ENCODE data around the gene AFG1L. TPM values are rescaled to one million over a fixed set of nuclear protein-coding genes. Genes with fewer than 3 reads are reported as not detected.

The AFG1L gene
- total RNA-seq, 1 experiment from 2014 or later: 7.1 TPM

DNA sequence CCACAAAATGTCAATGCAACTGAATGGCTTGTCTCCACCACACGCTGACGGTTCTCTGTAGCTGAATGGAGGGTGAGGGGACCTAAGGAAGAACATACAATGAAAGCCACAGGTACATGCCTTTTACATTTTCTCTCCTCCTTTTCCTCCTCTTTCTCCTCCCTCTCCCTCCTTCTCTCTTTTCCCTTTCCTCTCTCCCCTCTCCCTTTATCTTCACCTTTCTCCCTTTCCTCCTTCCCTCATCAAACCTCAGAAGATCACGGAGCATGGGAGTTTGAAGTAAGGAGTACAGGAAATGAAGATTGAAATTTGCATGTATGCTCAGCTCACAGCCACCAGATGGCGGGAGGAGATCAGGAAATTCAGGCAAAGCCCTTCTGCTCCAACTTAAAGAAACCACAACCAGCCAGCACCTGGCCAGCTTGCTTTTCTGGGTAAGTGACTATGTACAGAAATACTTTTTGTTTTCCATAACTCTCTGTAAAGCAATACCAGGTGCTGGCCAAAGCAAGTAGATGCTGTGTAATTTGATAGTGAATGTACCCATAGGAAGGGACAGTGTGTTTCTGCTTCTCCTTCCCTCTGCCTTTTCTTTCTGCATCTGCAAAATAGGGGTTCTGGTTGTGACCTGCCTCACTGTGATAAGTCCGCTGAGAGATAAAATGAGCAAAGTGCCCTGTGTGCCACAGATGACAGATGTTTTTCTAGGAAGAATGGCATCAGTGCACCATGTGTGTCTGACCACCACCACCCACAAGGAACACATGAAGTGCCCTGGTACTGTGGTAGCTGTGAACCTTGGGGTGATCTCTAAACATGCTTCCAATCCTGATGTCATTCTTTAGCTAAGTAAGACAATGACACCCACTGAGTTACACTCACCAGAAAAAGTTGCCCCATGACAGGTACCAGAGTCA, 247.2 kb downstream of the AFG1L start:
- Mint-ChIP-seq H3K9me3 (ENCODE audit: low read depth, unreplicated experiment) (no peaks in the 10 kb centered on the region), H3K4me3 (ENCODE audit: low read depth, unreplicated experiment) (peak overlapping the region; percentile 59), H3K36me3 (ENCODE audit: insufficient read depth, unreplicated experiment) (no peaks in the 10 kb centered on the region), H3K4me1 (ENCODE audit: low read depth, unreplicated experiment) (no peaks in the 10 kb centered on the region), H3K27ac (ENCODE audit: unreplicated experiment) (peak overlapping the region; percentile 5), H3K27me3 (ENCODE audit: unreplicated experiment) (no peaks in the 10 kb centered on the region)
- intact Hi-C loops (cut with micrococcal nuclease; ENCODE audit: unreplicated experiment): loop anchor here (1.0 to 5.0 kb wide), 4 partner anchors 240 to 531 kb away; no protein-coding TSS in a partner anchor
- CTCF ChIA-PET: interaction anchor here (0.5 to 2.4 kb wide), 12 partner anchors 11 to 1083 kb away, joined by 3 to 46 read pairs (median 3); partner anchors contain the start of gene ARMC2
- DNase-seq: peak; percentile 76
- BruUV-seq (replicated peaks): no TSS peak
- TF ChIP-seq CTCF (IDR thresholded peaks at IDR 0.05; ENCODE audit: unreplicated experiment): peak; percentile 74

DNA sequence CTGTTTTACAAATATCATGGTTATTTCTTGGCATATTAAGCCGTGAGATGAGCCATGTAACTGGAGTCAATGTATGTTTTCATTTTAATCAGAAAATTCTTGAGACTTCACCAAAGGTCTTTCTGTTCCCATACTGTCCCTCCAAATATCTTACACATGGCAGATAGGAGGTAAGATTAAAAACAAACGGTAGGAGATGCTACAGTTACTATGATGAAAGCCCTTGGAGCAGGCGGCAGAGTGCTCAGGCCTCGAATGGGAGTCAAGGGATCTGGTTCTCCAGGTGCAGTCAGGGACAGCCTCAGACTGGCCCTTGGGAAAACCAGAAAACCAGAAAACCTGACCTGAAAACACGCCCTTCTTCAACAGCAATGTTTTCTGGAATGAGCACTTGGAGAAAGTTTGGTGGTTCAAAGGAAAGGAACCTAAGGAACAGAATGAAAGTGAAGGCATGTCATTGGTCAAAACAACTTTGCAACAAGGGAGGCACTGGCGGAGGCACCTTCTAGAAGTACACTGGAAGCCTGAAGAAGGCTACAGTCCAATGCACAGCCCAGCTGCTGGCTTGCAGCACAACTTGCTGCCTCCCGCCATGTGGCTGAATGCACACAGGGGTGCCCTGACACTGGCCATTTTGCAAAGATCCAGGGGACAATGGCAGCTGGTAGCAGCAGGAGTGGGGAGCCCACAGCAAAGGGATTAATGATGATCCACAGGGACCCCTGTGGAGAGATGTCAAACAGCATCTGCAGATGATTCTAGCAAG, 248.5 kb downstream of the AFG1L start:
- intact Hi-C loops (cut with micrococcal nuclease; ENCODE audit: unreplicated experiment): loop anchor here (5.0 kb wide), 1 partner anchor 239 kb away; no protein-coding TSS in a partner anchor
- Mint-ChIP-seq H3K9me3 (ENCODE audit: low read depth, unreplicated experiment) (no peaks in the 10 kb centered on the region), H3K27me3 (ENCODE audit: unreplicated experiment) (no peaks in the 10 kb centered on the region), H3K4me3 (ENCODE audit: low read depth, unreplicated experiment) (no peak overlapping the region), H3K27ac (ENCODE audit: unreplicated experiment) (no peak overlapping the region), H3K4me1 (ENCODE audit: low read depth, unreplicated experiment) (no peaks in the 10 kb centered on the region), H3K36me3 (ENCODE audit: insufficient read depth, unreplicated experiment) (no peaks in the 10 kb centered on the region)
- DNase-seq: no peak
- TF ChIP-seq CTCF (IDR thresholded peaks at IDR 0.05; ENCODE audit: unreplicated experiment): no peak
- no TSS peak for BruUV-seq (replicated peaks)
- CTCF ChIA-PET: interaction anchor here (1.0 to 2.1 kb wide), 2 partner anchors 350 kb away, joined by 3 to 46 read pairs; no protein-coding TSS in a partner anchor

DNA sequence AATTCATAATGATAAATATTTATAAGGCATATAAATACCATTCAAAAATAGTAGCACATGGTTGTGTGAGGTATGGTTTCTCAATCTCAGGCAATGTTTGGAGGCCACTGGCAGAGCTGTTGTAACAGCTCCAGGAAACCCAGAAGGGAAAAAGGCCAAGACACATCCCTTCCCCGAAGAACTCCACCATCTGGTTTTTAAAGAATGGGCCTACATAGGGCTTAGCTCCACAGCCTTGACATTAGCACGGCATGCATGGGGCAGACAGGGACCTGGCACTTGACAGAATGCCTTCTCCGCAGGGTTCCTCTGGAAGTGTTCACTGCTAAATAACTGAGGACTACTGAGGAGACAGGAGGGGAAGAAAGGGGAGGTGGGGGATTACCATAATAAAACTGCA, 249.8 kb downstream of the AFG1L start:
- no peak for DNase-seq
- no peak overlapping the region for H3K27ac Mint-ChIP-seq (ENCODE audit: unreplicated experiment)
- CTCF ChIA-PET: interaction anchor here (1.0 to 1.2 kb wide), 2 partner anchors 252 to 348 kb away, joined by 3 to 5 read pairs; no protein-coding TSS in a partner anchor
- H3K27me3 Mint-ChIP-seq (ENCODE audit: unreplicated experiment): no peaks in the 10 kb centered on the region
- H3K4me1 Mint-ChIP-seq (ENCODE audit: low read depth, unreplicated experiment): no peaks in the 10 kb centered on the region
- BruUV-seq (replicated peaks): no TSS peak
- H3K36me3 Mint-ChIP-seq (ENCODE audit: insufficient read depth, unreplicated experiment): no peaks in the 10 kb centered on the region
- H3K4me3 Mint-ChIP-seq (ENCODE audit: low read depth, unreplicated experiment): no peak overlapping the region
- intact Hi-C loops (cut with micrococcal nuclease; ENCODE audit: unreplicated experiment): loop anchor here (5.0 kb wide), 1 partner anchor 238 kb away; no protein-coding TSS in a partner anchor
- no peaks in the 10 kb centered on the region for H3K9me3 Mint-ChIP-seq (ENCODE audit: low read depth, unreplicated experiment)
- no peak for TF ChIP-seq CTCF (IDR thresholded peaks at IDR 0.05; ENCODE audit: unreplicated experiment)

Measured in Calu3 (cell line).